HG02943 (cell line): ENCODE results near the gene RBM38.
A peak's percentile ranks its signal among the peaks of the same experiment; 100 is the strongest.

Experiments
- ATAC-seq: cut with Tn5 transposase; IDR thresholded peaks from one replicate; pipeline ENCODE4 v1.9.1; 2021; ENCODE audit warnings: mild to moderate bottlenecking, low read depth, moderate library complexity; ENCODE audit not compliant: unreplicated experiment

Gene RBM38

DNA sequence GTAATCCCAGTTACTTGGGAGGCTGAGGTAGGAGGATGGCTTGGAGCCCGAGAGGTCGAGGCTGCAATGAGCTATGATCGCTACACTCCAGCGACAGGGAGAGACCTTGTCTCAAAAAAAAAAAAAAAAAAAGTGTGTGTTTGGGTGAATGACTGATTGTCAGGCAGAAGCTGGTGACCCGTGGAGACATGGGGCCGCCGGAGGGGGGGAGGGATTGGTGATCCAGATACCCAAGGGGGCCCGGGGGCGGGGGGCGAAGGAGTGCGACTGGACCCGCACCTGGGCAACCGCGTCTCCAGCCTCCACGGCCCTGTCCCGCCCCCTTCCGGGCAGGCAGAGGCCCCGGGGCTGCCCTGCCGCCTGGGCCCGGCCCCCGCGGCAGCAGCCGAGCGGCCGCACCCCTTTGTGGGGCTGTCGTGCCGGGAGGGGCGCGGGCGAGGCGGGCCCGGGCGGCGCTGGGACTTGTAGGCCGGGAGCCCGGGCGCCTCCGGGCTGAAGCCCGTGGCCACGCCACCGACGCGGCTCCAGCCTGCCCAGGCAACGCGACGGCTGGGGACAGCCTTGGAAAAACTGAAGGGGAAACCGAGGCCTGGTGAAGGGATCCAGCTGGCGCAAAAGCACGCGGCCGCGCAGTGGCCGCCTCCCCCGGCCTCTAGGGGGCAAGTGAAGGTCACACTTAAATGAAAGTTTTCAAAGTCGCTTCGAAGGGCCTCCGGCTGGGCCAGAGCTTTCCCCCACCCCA, 2.1 kb upstream of the RBM38 start:
- no peak for ATAC-seq

DNA sequence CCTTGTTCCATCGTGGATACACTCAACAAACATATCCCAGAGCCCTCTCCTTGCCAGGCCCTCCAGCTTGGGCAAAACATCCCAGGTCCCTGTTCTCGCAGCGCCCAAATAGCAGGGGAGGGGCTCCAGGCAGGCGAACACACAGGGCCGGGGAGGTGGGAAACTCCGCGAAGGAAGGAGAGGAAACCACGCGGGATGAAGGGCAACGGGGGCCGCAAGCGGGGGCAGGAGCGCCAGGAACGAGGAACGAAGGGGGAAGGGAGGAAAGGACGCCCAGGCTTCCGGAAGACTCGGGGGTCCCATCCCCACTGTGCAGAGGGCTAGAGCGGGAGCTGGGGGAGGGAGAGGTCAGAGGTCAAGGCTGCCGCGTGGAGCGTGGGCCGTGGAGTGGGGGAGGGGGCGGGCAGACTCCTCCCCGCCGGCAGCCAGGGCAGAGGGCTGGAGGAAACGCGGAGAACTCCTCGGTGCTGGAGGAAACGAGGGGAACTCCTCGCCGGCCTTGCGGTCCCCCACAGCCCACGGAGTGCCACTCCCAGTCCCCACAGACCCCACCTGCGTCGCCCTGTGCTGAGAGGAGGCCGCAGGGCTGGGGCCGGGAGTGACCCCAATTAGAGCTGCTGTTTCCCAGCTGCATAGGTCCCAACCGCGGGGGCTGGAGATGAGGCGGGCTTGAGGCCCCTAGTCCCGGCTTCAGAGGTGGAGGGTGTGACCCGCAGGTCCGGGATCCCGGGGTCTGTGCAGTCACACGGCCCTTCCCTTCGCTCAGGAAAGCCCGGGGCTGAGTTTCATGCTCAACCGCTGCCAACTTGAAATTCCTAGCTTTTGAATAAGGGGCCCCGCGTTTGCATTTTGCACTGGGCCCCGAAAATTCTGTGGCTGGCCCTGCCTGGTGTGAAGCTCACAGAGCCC, 1.2 kb upstream of the RBM38 start:
- ATAC-seq, result no peak

DNA sequence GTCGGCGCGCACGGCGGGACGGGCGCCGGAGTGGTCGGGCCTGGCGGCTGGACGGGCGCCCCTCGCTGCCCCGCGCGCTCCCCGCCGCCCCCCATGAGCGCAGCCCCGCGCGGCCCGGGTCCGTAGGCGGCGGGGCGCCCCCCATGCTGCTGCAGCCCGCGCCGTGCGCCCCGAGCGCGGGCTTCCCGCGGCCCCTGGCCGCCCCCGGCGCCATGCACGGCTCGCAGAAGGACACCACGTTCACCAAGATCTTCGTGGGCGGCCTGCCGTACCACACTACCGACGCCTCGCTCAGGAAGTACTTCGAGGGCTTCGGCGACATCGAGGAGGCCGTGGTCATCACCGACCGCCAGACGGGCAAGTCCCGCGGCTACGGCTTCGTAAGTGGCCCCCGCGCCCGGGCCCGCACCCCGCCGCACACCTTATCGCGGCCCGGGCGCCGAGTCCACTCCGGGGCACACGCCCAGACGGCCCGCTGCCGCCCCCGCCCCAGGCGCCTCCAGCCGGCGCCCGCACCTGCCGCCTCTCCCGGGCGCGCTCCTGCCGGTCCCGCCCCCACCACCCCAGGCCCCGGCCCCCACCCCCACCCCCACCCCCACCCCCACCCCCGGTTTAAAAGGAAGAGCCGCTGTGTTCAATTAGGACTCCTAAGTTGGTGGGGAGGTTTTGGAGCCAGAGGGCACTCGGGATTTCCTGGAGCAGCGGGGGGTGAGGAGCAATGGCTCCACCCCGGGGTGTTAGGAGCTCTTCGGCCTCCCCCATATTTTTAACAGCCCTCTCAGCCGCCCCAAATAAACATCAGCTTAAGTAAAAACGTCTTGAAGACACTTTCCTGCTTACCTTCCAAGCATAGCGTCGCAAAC, 474 bp downstream of the RBM38 start:
- ATAC-seq, result no peak

DNA sequence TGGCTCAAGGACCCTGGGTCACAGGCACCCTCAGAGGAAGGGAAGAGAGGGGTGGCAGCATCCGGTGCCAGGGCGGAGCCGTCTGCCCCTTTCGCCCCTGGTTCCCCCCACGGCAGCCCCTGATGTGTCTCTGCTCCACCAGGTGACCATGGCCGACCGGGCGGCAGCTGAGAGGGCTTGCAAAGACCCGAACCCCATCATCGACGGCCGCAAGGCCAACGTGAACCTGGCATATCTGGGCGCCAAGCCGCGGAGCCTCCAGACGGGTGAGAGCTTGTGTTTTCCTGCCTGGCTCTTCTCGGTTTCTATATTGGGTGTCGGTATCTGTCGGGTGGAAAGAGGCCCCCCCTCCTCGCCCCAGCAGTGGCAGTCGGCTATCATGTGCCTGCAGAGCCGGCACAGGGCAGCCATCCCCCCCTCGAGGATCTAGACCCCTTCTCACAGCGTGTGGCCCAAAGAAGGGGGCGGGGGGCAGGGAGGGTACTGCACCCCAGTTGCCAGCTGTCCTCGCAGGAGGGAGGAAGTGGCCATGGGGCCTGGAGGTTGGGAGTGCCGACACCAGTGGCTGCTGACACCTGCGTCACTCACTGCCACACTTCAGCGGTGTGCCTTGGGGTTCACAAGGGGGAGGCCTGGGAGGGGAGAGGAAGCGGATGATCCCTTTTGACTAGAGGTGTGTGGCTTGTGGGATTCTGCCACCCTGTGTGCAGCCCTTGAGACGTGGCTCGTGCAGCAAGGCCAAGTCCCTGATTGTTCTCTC, 1.5 kb downstream of the RBM38 start:
- no peak for ATAC-seq

DNA sequence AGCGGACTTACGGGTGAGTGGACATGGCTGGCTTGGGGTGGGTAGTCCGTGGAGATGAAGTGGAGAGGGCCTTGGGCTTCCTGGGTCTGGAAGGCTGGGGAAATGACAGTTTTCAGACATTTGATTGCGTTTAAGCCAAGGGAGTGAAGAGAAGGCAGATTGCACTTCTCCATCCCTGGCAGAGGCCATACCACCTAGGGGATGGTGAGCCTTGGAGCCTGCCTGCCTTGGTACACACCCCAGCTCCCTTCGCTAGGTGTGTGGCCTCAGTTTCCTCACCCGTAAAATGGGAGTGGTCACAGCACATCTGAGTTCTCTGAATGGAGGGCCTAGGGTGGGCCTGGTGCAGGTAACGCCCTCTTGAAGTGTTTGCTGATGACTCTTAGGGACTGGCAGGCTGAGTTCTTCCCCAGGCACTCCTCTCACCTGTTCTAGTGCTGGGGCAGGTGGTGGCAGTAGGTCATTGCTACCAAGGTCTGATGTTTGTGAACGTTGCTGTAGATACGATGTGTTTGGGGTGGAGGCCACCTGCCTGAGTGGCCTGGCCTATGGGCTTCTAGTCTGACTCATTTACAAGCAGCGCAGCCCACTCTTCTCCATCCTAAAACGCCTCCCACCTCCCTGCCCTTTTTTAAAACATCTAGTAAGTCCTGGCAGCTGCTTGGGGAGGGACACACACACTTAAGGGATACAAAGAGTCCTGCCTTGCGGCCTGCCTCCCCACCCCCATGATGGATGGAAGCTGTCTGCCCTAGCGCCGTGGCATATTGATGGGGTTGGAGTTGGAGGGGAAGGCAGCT, 2.3 kb downstream of the RBM38 start:
- no peak for ATAC-seq

DNA sequence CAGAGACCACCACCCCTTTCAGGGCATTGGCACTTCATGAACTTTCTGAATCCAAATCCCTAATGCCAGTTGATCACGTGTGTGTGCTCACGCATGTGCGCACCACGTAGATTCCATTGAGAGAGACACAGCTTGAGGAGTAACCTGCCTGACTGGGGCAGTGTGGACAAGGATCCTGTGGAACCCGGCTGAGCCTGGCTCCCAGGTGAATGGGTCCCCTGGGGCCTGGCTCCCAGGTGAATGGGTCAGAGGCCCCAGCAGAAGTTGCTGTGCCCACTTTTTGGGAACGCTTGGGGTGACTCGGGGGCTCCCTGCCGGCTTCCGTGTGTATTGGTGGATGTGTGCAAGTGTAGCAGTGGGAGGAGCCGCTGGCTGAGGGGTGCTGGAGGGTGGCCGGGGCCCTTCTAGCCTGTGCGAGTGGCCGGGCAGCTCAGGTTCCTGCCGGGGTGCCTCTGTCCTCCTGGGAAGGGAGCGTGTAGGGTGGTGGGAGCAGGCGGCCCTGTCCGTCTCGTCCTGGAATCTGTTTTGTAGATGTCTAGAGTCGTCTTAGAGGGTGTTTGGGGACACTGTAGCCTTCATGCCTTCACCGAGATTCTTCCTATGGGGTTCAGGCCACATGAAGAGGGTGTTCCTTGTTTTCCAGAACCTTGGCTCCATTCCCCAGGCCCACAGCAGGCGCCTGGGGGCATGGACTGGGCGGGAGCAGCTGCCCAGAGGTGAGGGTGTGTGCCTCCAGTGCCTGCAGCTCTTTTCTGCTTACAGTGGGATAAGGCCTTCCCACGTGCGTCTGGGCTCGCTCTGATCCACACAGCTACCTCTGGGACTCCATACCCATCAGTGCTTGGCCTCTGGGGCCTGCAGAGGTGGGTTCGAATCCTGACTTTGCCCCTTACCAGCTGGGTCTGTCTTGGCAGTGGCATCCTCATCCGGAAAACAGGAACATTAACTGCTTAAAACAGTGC, 3.2 kb downstream of the RBM38 start:
- no peak for ATAC-seq

DNA sequence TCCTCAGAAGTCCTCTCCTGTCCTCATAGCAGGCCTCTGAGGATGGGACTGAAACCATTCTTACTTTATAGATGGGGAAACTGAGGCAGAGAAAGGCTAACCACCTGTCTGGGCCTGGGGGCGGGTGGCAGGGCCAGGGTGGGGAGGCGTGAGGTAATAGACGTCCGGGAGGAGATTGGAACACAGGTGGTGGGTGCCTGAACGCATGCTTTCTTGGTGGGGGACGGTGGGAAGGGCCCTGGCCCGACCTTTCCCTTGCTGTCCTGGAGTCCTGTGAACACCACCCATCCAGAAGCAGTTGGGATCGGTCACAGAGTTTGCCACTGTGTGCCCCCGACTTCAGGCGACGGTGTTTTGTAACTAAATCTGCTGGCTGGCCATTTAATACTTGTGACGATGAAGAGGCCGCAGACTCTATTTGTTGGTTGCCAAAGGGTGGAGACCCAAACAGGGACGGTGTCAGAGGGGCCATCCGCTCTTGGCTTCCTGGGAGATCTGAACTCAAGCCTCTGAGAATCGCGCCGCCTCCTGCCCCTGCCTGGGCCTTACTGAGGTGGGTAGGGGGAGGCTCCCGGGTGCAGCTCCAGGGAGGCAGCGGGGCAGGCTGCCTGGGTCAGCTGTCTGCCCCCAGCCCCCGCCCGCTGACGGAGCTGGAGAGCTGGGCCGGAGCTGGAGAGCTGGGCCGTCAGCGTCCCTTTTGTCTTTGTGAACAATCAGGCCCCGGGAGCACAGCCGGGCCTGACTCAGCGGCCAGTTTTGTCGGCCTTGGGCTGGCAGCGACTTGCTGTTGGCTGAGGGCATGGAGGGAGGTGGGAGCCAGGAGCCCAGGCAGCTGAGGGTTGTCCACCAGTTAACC, 4.1 kb downstream of the RBM38 start:
- ATAC-seq, result no peak

DNA sequence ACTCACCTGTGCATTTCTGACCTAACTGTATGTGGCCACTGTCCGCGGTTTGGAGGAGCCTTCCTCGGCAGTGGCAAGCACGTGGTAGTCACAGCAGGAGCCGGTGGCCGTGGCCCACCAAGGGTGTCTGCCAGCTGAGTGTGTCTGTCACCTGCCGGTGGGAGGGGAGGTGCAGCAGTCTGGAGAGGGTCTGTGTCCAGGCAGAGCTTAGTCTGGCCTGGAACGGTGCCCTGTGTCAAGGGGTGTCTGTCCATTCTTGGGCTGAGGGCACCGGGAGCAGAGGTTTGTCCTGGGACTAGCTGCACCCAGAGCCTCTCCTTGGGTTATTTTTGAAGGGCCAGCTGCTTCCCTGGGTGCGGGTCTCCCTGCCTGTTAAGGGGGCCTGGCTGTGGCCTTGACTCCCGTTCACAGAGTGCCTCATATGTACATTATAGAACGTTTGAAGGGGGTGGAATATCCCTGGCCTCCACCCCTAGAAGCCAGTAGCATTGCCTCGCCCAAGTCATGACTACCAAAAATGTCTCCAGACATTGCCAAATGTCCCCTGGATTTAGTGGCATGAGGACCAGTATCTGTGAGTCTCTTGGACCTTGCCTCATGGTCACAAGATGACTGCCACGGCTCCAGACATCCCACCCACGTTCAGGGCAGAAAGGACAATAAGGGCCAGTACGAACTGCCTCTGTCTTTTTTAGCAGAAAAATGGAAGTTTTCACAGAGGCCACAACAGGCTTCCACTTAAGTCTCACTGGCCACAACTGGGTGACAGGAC, 5.2 kb downstream of the RBM38 start:
- no peak for ATAC-seq

DNA sequence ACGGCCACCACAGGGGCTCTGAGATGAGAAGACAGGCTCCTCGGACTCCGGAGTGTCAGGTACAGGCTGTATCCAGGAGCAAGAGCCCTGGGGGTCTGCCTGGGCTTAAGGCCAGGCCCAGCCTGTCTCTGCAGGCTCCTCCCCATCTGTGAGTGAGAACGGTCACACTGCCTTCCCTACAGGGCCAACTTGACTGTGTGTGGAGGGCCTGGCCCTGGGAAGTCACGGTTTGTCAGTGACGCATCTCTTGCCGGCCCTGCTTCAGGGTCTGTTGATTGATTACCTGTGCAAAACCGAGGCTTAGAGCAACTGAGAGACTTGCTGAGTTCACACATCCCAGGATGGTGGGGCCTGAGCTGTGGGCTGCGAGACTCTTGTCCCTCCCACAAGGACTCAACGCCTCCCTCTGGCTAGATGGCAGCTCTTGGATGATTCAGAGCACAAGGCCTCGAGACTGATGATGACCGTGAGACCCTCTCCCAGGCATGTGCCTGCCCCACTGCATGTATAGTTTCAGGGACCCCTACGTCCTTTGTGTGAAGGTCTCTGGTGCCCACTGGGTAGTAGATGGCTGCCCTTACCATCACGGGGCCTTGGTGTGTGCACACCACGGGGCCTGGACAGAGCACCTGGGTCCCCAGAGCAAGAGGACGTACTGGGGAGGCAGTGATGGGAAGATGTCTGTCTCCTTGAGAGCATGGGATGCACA, 5.9 kb downstream of the RBM38 start:
- no peak for ATAC-seq

DNA sequence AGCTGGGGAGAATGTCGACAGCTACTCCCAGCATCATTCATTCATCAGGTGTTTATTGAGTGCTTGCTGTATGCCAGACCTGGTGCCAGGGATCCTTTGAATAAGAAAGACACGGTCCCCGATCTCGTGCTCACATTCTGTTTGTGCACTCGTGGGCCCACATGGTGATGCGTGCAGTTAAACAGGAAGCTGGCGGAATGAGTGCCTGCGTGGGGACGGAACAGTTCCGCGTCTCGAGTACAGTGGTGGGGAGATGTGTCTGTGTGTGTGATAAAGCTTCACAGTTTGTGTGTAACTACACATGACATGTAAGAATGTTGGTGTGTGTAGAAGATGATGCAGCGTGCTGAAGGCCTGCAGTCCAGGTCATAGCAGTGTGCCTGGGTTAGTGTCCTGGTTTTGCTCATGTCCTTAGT, 6.5 kb downstream of the RBM38 start:
- ATAC-seq, result no peak

DNA sequence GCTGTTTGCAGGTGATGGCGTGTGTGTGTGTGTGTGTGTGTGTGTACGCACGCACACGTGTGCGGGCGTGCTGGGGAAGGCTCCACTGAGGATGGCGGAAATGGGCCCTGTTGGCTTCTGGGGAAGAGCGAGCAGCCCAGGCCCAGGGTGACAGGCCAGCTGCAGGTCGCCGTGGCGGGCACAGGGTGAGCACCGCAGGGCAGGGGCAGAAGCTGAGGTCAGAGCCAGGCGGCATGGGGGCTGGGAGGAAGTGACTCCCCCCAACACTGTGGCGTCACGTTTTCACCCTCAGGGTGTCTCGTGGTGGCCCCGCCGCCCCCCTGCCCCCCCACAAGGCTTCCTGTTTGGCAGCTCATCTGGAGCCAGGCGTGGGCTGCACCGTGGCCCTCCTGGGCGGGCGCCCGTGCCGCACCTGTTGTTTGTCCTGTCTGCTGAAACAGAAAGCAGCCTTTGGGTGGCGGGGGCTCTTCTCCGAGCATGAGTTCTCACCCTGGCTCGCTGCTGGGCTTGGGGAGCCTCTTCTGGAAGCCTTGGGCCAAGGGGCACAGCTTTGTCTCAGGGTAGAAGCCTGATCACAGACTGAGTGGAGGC, 7.1 kb downstream of the RBM38 start:
- peak; percentile 55 for ATAC-seq

DNA sequence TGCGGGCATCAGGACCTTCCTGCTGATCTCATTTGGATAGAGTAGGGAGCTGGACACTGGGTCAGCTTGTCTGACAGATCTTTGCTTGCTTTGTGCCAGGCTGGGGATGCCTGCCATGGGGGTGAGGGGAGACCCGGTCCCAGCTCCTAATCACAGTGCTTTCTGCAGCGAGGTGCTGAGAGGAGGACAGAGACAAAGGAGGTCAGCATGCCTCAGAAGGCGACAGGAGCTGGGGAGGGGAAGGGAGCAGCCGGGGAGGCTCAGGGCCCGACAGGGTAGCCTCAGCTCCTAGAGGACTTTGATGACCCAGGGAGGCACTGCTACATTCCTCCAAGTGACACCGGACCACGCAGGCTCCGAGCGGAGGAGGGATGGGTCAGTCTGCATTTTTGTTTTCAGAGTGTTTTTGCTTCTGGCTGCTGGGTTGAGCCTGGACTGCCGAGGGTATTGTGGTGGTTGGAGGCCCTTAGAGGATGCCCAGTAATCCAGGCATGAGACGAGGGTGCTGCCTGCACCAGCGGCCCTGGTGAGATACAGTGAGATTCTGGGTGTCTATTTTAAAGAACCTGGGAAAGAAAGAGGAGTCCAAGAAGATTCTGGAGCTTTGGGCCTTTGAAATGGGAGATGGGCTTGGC, 7.8 kb downstream of the RBM38 start:
- no peak for ATAC-seq

DNA sequence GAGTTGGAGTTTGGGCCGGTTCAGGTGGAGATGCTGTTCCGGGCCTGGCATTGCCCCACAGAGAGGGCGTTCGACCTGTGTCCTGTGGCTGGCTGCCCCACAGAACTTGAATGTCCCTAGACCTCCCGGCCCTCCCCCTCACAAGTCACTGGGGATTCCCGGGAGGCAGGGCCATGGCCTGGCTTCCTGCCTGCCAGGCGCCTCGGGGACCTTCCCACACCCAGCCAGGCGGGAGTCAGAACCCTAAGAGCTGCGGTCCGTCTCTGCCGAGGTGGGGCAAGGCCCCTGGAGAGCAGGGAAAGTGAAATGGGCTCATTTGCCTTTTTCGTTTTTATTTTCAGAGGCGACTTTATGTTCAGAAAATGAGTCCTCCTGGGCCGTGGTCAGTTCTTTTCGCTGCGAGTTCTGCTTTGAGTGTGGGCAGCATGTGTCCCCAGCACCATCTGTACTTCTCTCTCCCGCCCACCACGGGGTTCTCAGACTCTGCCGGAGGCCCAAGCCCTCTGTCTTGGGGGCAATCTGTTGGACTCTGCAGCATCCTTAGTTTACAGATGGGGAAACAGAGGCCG, 8.5 kb downstream of the RBM38 start:
- peak; percentile 25 for ATAC-seq

DNA sequence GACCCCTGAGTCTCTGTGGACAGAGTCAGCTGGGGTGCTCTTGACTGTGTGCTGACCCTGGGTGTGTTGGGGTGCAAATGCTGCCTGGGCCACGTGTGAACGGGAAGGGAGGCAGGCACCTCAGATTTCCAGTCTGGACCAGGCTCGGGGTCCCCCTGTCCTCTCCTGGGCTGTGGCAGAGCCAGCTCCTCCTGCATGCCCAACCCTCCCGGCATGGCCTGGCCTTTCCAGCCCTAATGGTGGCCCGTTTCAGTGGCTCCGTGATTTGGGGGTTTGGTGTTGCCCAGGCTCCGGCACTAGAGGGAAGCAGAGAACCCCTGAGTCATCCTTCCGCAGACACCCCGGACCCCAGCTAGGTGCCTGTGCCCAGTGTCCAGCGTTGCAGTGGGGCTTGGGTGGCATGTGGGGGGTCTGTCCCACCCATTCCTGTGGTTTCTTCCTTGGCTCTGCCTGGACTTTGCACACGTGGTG, 9.1 kb downstream of the RBM38 start:
- no peak for ATAC-seq
